Transverse colon (tissue), 4 donors: ENCODE results near the gene GJB4.

Experiments
- CTCF ChIP-seq, 5 experiments: fragments of 200-600 bp in 3 of 5; fragments of 450-650 bp in 2 of 5; sonication (generic) in 3 of 5; IDR thresholded peaks; 1 replicate in 2 of 5; 2 replicates in 3 of 5; pipeline ENCODE4 v1.5.1; 2016 to 2017; ENCODE audit warnings: antibody characterized with exemption in 5 of 5, inconsistent platforms in 3 of 5, mild to moderate bottlenecking in 2 of 5, moderate library complexity in 1 of 5
- POLR2AphosphoS5 ChIP-seq, 3 donors: sonication (generic); formaldehyde crosslinking; IDR thresholded peaks; one replicate each; pipeline ENCODE4 v1.6.1; 2016; ENCODE audit warnings: antibody characterized with exemption in 3 of 3

GRCh38 chr1:34713443-34713842 is 46.1 kb upstream of the GJB4 start:
- no peak for TF ChIP-seq POLR2AphosphoS5 (IDR thresholded peaks at IDR 0.05)
- no peak for TF ChIP-seq CTCF (IDR thresholded peaks at IDR 0.05)
